Lower lobe of right lung (tissue), 2 donors: Measurements from ENCODE around the gene EVA1A. TPM values are rescaled to one million over a fixed set of nuclear protein-coding genes. Genes with fewer than 3 reads are reported as not detected.

Experiments
- ATAC-seq, 2 donors: fragments of 200-7000 bp; cut with Tn5 transposase; one replicate each; pipeline ENCODE4 v1.9.1; 2020 to 2022; ENCODE audit warnings: mild to moderate bottlenecking in 2 of 2, moderate library complexity in 2 of 2
- DNase-seq: peaks from one replicate; pipeline ENCODE4 v3.0.0-alpha.2; 2020
- H3K27ac ChIP-seq: fragments of 200-600 bp; one replicate; pipeline ENCODE4 v1.8.0; 2022
- H3K27me3 ChIP-seq: fragments of 200-600 bp; one replicate; pipeline ENCODE4 v1.8.0; 2022; ENCODE audit warnings: low read depth
- H3K36me3 ChIP-seq: fragments of 200-600 bp; one replicate; pipeline ENCODE4 v1.8.0; 2022; ENCODE audit warnings: mild to moderate bottlenecking
- H3K4me1 ChIP-seq: fragments of 200-600 bp; one replicate; pipeline ENCODE4 v1.8.0; 2022
- H3K4me3 ChIP-seq: fragments of 200-600 bp; one replicate; pipeline ENCODE4 v1.8.0; 2022; ENCODE audit warnings: mild to moderate bottlenecking
- H3K9me3 ChIP-seq: fragments of 200-600 bp; one replicate; pipeline ENCODE4 v1.8.0; 2022
- CTCF ChIP-seq: fragments of 200-600 bp; IDR thresholded peaks from one replicate; pipeline ENCODE4 v1.8.0; 2022; ENCODE audit warnings: antibody characterized with exemption, mild to moderate bottlenecking
- intact Hi-C: fragments of 100-400 bp; cut with DNase I; formaldehyde crosslinking; loops from one replicate; pipeline ENCODE4 v1.11.0; 2022
- total RNA-seq: library from RNA; stranded (reverse); fragmentation: NEBNext Ultra II Directional; extraction: Animal tissue kit (Norgen Biotek cat#: 25700); gene quantifications from one replicate; pipeline ENCODE4 v1.2.1, GENCODE V29; 2021
- donor health status: DM: no; HTN: yes; CAD: no; lungs with severe emphysema.

Gene EVA1A
- total RNA-seq, 1 donor from 2014 or later, result 31.7 TPM

DNA sequence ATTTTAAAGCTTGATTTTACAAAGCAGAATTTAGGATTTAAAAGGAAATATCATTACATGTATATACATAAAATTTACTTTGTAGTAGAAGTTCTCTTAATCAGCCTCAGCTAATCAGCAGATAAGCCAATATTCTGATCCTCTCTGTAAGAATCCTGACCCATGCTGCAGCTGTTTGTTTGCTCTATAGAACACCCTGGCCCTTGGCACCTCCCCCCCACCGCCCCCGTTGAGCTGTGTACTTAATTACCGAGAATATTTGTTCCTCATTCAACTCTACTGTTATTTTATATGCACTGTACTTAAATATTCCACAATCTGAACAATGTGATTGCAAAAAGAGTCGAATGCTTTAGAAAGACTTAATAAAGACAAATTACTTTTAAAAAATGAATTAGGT is 98.0 kb downstream of the EVA1A start:
- no peak overlapping the region for H3K4me3 ChIP-seq
- no peak for TF ChIP-seq CTCF
- DNase-seq (no peak), ATAC-seq (no peak)
- H3K27me3 ChIP-seq, result no peaks in the 10 kb centered on the region
- H3K36me3 ChIP-seq, result no peaks in the 10 kb centered on the region
- no peak overlapping the region for H3K27ac ChIP-seq
- no peaks in the 10 kb centered on the region for H3K9me3 ChIP-seq
- no peaks in the 10 kb centered on the region for H3K4me1 ChIP-seq
- intact Hi-C loops, result no loop called here

GRCh38 chr2:75462206-75462605 is 98.5 kb downstream of the EVA1A start:
- ATAC-seq, result no peak
- H3K27ac ChIP-seq, result no peak overlapping the region
- intact Hi-C loops, result no loop called here
- no peak overlapping the region for H3K4me3 ChIP-seq
- H3K9me3 ChIP-seq, result no peaks in the 10 kb centered on the region
- no peaks in the 10 kb centered on the region for H3K27me3 ChIP-seq
- H3K4me1 ChIP-seq, result no peaks in the 10 kb centered on the region
- H3K36me3 ChIP-seq, result no peaks in the 10 kb centered on the region
- no peak for TF ChIP-seq CTCF
- DNase-seq, result no peak

DNA sequence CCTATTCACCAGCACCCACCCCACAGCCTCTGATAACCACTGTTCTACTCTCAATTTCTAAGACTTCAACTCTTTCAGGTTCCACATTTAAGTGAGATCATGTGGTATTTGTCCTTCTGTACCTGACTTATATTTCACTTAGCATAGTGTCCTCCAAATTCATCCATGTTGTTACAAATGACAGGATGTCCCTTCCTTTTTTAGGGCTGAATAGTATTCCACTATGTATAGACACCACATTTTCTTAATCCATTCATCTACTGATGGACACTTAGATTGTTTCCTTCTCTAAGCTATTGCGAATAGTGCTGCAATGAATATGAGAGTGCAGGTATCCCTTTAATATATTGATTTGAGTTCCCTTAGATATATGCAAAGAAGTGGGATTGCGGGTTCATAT is 100.1 kb downstream of the EVA1A start:
- H3K27me3 ChIP-seq, result no peaks in the 10 kb centered on the region
- H3K36me3 ChIP-seq, result no peaks in the 10 kb centered on the region
- TF ChIP-seq CTCF, result no peak
- ATAC-seq, result no peak
- no peak overlapping the region for H3K27ac ChIP-seq
- DNase-seq, result no peak
- no peak overlapping the region for H3K4me3 ChIP-seq
- H3K4me1 ChIP-seq, result no peaks in the 10 kb centered on the region
- no peaks in the 10 kb centered on the region for H3K9me3 ChIP-seq
- intact Hi-C loops, result no loop called here

- intact Hi-C loops, result no loop called here
- Histone ChIP-seq H3K4me1 (no peaks in the 10 kb centered on the region), H3K36me3 (no peaks in the 10 kb centered on the region), H3K27ac (no peak overlapping the region), H3K9me3 (no peaks in the 10 kb centered on the region), H3K4me3 (no peak overlapping the region), H3K27me3 (no peaks in the 10 kb centered on the region)
- ATAC-seq, result no peak
- no peak for TF ChIP-seq CTCF
- no peak for DNase-seq
These were observed 101.0 kb downstream of the EVA1A start for GRCh38 chr2:75459565-75460310.

GRCh38 chr2:75458201-75458600 is 102.5 kb downstream of the EVA1A start:
- Histone ChIP-seq H3K9me3 (no peaks in the 10 kb centered on the region), H3K27ac (no peak overlapping the region), H3K4me1 (no peaks in the 10 kb centered on the region), H3K4me3 (no peak overlapping the region), H3K36me3 (no peaks in the 10 kb centered on the region), H3K27me3 (no peaks in the 10 kb centered on the region)
- ATAC-seq (no peak), DNase-seq (no peak)
- no peak for TF ChIP-seq CTCF
- intact Hi-C loops, result no loop called here
